ENCODE results near the gene RDH13.
"Not testable (repeated sequence)": the region's sequence is repeated elsewhere in the genome, so short reads cannot be mapped to it uniquely, and the experiment has no call there.

DNA sequence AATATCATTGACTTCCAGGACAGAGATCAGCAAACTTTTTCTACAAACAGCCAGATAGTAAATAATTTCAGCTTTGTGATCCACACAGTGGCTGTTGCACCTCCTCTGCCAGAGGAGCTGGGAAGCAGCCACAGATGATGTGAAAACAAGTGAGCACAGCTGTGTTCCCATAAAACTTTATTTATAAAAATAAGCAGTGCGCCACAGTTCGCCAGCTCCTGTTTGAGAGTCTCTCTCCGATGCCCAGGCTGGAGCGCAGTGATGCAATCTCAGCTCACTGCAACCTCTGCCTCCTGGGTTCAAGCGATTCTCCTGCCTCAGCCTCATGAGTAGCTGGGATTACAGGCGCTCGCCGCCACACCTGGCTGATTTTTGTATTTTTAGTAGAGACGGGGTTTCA lies 2.6 kb upstream of the RDH13 start:
- TF ChIP-seq, protein P1, sequence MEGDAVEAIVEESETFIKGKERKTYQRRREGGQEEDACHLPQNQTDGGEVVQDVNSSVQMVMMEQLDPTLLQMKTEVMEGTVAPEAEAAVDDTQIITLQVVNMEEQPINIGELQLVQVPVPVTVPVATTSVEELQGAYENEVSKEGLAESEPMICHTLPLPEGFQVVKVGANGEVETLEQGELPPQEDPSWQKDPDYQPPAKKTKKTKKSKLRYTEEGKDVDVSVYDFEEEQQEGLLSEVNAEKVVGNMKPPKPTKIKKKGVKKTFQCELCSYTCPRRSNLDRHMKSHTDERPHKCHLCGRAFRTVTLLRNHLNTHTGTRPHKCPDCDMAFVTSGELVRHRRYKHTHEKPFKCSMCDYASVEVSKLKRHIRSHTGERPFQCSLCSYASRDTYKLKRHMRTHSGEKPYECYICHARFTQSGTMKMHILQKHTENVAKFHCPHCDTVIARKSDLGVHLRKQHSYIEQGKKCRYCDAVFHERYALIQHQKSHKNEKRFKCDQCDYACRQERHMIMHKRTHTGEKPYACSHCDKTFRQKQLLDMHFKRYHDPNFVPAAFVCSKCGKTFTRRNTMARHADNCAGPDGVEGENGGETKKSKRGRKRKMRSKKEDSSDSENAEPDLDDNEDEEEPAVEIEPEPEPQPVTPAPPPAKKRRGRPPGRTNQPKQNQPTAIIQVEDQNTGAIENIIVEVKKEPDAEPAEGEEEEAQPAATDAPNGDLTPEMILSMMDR (IDR thresholded peaks at IDR 0.05): not testable (repeated sequence)
- TF ChIP-seq POLR2A, POLR2AphosphoS5 (IDR thresholded peaks at IDR 0.05): not testable (repeated sequence)
